Sigmoid colon (tissue), 4 donors: ENCODE measurements around the gene RNF17.

Source experiments
- POLR2AphosphoS5 ChIP-seq, 4 donors: sonication (generic); formaldehyde crosslinking; IDR thresholded peaks; one replicate each; pipeline ENCODE4 v1.6.1; 2017; ENCODE audit warnings: antibody characterized with exemption in 4 of 4
- TF ChIP-seq, protein P1 (sequence below), 4 experiments: fragments of 450-650 bp in 3 of 4; fragments of 200-600 bp in 1 of 4; IDR thresholded peaks; one replicate each; pipeline ENCODE4 v1.5.1; 2016 to 2019; ENCODE audit warnings: antibody characterized with exemption in 4 of 4, mild to moderate bottlenecking in 3 of 4, moderate library complexity in 2 of 4

DNA sequence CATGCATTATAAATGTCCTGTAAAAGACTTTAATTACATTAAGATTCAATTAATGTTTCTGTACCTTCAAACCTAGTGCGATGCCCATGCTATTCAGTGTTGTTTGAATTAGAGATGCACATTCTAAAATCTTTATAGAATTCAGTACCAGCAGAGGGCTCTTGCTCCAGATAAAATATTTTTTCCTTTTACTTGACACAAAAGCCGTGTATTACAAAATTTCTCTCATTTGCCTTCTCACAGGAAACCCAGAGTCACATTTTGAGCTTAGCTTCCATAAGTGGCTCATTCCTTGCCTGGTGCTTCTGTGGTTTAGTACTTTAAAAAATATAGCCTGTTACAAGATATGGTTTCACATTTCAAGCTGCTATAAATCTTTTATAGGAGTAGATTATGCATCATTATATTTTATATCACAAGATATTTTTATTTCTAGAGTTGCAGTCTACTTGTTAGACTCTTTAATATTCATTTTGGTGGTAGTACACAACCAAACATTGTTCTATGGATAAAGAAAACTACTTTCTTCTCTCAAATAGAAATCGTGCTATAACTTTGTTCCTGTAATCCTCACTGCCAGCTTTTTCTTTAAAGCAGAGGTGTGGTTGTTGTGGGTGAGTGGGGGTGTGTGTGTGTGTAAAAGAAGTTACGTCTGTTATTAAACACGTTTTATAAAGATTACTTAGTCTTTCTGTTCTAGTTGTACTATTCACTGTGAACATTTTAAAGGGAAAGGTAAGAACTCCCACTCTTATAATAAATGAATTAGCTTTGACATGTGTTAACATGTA, 101.4 kb downstream of the RNF17 start:
- TF ChIP-seq, protein P1, sequence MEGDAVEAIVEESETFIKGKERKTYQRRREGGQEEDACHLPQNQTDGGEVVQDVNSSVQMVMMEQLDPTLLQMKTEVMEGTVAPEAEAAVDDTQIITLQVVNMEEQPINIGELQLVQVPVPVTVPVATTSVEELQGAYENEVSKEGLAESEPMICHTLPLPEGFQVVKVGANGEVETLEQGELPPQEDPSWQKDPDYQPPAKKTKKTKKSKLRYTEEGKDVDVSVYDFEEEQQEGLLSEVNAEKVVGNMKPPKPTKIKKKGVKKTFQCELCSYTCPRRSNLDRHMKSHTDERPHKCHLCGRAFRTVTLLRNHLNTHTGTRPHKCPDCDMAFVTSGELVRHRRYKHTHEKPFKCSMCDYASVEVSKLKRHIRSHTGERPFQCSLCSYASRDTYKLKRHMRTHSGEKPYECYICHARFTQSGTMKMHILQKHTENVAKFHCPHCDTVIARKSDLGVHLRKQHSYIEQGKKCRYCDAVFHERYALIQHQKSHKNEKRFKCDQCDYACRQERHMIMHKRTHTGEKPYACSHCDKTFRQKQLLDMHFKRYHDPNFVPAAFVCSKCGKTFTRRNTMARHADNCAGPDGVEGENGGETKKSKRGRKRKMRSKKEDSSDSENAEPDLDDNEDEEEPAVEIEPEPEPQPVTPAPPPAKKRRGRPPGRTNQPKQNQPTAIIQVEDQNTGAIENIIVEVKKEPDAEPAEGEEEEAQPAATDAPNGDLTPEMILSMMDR (IDR thresholded peaks at IDR 0.05), result no peak
- TF ChIP-seq POLR2AphosphoS5 (IDR thresholded peaks at IDR 0.05), result no peak
